Measurements from ENCODE around the gene ENKUR.
"Not testable (repeated sequence)": the region's sequence is repeated elsewhere in the genome, so short reads cannot be mapped to it uniquely, and the experiment has no call there.

Gene ENKUR

DNA sequence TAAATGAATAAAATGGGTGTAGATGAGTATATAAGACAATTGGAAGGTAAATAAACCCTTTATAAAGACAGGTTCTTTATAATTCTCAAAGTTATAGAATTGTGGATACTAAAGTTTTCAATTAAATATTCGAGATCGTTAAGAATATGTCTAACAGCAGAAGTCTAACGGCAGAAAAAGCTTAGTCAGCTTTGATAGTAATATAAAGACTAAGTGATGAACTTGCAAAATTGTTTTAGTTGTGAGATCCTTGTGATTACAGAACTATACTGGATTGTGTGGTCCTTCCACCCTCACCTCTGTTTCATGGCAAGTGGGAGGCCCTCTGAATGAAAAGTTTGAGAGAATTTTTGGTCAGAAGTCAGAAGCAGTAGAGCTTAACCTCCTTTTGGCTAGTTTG is 2.7 kb upstream of the ENKUR start:
- no peak for DNase-seq

DNA sequence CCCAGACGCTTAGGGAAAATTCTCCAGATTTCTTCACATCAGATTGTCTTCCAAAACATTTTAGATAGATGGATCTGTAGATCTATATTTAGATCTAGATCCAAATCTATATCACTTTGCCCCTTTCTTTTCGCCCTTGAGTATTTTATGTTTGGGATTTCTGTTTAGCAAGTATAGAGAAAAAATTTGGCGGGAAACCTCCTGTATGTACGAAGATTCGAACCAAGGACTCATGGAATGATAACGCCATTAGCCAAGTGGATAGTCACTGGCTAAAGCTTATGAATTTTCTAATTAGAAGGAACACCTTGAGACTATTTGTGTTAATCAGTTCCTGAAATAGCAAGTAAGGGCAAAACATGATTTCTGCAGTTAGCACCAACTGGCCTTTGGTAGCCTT is 1.7 kb upstream of the ENKUR start:
- DNase-seq = no peak

DNA sequence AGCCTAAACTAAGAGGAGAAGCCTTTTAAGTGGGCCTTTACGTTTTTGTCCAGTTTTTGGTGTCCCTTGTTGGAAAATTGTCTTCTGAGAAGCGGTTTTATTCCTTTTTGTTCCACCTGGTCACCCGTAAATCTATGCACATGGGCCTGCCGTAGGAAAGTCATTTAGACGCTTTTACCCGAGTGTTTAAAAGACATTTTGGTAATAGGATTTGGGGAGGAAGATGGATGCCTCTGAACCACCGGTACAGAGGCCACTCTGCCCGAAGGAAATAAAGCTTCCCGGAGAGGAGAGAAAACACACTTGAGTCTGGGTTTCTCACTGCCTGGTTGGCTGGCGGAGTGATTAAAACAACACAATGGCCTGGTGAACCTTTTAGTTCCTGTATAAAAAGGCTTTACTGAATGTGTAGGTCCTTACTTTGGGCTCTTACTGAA is 1.2 kb upstream of the ENKUR start:
- no peak for DNase-seq

DNA sequence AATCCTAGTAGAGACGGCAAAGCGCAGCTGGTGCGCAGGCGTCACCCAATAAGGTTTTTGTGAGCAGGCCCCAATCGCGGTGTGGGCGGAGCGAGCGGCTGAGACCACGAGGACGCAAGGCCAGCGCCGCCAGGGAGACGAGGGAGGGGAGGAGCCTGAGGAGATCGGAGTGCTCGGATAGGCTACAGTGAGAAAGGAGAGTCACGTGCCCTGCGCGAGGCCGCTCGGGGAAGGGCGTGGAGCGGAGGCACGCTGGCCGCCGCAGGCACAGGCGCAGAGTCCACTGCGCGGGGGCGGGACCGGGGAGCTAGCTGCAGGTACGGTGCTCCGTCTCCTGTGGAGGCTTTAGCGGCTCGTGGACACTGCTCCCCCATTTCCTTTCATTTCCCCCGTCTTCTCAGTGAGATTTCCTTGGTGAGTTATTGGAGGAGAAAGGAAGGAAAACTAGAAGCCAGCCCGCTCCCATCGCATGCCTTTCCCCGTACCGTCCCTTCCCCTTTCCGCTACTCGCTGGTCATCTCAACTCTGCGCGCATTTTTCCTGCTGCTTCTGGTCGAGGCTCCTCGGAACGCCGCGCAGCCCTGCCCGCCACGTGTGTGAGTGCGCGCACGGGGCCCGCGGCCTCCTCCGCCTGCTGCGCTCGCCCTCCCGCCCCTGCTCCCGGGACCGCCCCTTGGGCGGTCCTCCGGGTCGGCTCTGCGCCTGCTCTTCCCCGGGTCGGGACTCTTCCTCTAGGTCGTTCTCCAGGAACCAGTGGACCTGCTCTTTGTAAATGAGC is 607 bp upstream of the ENKUR start, which contains the start of gene THNSL1:
Gene THNSL1 (plus strand): TSS at position 237 of the 778 bp plus-strand sequence. CDS start 6,612 bp downstream, outside the sequence.
- DNase-seq = peak; percentile 95 to 98 (median 96)

DNA sequence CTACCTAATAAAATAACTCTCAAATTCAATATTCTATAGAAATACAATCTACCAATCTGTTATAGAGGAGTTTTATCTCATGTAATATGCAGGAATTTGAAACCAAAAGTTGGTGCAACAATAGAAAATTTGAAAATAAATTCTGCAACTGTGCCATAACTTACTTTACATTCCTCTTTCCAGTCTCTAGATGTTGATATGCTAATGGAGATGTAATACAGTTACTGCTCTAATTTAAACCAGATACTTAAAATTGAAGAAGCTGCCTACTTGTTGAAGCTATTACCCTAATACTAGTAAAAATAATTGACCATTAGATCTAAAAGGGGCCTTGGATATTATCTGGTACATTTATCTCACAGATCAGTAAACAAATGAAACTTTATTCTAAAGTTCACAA is 1.4 kb downstream of the ENKUR start:
- no peak for DNase-seq

DNA sequence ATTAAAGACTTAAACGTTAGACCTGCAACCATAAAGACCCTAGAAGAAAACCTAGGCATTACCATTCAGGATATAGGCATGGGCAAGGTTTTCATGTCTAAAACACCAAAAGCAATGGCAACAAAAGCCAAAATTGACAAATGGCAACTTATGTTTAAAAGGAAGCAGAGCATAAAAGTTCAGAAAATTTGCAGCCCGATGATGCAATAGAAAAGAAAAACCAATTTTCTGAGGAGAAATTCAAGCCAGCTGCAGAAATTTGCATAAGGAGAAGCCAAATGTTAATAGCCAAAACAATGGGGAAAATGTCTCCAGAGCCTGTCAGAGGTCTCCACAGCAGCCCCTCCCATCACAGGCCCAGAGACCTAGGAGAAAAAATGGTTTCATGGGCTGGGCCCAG is 4.4 kb downstream of the ENKUR start:
- not testable (repeated sequence) for DNase-seq

DNA sequence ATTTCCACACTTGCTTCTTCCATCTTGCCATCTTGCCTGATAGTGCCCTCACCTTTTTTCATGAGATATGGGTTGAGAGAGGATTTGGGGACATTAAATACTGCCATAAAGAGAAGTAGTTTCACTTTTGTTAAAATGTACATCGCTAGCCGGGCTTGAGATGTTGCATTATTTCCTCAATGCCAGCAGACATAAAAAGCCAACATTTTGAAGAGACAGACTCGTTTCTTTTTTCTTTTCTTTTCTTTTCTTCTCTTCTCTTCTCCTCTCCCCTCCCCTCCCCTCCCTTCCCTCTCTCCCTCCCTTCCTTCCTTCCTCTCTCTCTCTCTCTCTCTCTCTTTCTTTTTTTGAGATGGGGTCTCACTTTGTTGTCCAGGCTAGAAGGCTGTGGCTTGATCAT is 17.9 kb downstream of the ENKUR start:
- no peak for DNase-seq

DNA sequence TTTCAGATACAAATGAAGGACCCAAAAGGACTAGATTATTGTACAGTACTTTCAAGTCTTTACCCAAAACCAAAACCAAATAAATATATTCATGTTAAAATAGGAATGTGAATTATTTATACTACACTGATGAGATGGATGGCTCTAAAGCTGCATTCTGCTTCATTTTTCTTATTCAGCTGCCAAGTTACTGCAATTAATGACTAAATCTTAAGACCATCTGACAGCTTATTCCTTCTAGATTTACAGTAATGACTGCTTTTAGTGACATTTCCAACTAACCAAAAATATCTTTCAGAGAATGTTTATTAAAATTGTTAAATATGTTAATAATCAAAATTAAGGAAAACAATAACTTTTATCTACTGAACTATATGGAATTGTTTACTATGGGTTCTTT is 20.9 kb downstream of the ENKUR start:
- no peak for DNase-seq

DNA sequence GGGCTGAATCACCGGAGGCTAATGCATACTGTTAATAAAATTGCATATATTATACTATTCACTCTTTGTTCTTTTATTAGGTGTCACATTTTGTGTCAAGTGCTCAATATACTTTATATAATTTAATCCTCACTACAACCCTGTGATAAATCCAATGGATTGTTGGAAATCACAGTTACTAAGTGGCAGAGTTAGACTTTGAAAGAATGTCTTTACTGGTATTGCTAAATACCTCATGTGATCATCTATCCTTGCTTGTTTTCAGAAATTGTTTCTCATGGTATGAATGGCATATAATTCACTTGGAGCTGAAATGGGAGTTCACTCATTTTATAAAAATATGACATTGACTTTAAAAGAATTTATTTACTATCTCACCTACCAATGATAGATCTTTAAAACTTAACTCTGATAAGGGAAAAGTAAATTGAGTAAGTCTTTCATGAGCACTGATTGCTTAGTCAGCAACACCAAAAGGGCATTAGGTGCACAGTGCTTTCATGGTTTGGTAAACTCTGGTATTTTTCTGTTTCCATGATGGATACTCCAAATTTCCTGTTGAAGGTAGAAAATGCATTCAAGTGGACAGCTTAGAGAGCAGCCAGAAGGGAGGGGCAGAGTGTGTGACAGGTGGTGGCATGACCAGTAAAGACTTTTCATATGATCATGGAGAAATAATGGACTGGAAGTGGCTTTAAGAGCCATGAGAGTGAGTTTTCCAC is 22.6 kb downstream of the ENKUR start:
- DNase-seq = no peak

DNA sequence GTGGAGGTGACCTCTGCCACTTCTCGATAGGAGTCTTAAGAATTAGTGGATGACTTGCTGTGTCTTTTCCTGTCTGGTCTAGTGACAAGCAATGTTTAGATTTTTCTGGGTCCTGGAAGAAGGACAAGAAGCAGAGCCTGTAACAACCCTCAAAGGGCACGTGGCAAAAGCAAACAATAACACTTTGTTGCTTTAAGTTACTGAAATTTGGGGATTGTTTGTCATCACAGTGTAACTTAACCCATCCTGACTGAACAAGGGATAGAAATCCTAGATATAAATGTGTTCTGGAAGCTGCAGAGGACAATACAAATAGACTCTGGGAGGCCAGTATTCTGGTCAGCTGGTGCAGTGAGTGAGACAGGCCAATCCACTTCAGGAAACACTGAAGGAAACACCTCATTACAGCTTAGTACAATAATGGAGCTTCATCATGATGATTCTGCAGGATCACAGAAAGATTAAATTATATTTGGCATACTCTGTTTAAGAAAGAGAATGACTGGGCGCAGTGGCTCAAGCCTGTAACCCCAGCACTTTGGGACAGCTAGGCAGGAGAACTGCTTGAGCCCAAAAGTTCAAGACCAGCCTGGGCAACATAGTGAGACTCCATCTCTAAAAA is 23.3 kb downstream of the ENKUR start:
- DNase-seq = no peak

DNA sequence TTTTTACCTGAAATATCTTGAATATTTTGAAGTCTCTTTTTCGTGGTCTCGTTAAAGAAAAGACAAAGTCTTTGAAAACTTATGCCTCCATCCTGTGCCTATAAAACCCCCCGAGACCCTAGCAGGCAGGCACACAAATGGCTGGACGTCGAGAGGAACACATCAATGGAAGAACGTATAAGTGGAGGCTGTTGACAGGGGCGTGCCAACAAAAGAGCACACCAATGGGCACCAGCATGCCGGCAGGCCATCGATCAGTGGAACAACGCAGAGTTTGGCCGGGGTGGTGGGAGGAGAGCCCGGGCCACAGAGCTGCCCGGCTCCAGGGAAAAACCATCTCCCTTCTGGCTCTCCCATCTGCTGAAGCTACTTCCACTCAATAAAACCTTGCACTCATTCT is 24.7 kb downstream of the ENKUR start:
- DNase-seq = no peak

DNA sequence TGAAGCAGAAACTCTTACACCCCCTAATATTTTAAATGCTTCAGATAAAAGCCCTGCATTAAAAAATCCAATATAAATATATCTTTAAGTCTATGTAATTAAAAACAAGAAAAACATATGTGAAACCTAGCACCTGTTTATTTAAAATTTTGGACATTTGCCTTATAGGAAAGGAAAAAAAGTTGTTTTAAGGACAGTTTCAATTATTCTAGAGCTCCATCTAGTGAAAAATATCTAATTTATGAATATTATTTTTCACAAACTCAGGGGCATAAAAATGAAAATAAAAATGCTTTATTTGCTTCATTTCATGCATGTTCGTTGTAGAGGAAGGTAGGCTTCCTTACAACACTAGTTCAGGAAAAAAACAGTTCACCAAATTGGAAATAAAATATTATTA is 26.1 kb downstream of the ENKUR start:
- DNase-seq = no peak

DNA sequence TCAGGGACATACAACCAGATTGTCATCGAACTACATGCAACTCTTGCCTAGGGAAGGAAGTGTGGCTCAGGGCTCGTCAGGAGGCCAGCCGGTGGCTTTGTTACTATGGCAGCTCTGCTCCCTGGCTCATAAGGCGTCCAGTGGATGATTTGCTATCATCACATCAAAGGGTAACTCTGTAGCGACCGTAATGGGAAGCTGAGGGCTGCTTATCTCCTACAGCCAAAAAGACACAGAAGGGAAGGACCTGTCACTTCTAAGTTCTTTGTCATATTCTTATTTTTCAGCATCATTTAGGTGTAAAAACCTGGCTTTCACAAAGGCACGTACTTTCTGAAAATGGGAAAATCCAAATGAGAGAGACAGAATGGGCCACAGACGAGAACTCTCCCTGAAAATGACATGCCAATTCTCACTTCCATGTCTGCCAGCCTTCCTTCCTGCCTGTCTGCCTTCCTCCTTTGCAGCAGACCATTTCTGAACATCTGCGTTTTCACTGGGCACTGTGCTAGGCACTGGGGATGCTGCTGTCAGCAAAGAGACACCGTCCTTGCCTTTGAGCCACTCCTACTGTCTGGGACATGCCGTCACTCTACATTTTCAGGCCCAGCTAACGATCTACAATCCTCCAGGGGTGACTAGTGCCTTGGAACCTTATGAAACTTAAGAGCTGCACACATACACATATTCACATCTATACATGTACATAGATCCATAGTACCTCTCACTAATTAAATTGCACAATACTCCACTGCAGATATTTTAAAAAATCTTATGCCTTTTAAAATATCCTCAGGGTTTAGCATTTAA is 26.9 kb downstream of the ENKUR start:
- no peak for DNase-seq

DNA sequence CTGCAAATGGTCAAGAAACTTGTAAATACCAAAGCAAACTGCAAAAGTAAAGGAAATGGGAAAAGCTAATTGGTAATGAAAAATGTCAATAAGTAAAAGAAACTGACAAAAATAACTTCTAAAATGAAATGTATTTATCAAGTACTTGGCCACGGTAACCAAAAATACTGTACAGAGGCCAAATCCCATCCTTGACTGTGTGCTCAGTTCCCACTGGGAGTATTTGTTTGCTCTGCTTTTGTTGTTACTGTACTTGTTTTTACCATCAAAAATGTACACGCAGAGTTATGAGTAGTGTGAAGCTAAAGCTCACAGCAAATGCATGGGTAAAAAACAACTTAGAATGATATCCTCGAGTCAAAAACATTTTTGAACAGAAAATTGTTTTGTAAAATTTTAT is 31.1 kb downstream of the ENKUR start:
- DNase-seq = no peak

DNA sequence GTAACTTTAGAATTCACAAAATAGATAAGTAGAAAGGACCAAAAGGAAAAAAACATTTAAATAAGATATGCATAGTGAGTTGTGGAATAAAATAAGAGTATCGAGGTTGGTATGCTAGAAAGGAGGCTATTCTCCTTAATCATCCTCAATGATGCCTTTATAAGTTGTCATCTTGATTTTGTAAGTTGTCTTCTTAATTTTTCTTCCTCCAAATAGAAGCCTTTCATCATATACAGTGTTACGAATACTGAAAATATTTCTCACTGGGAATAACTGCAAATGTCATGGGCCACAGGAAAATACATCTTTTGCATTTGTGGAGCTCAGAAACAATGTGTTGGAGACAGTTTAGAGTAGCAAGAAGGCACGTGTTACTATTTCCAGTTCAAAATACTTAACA is 32.0 kb downstream of the ENKUR start:
- DNase-seq = no peak

DNA sequence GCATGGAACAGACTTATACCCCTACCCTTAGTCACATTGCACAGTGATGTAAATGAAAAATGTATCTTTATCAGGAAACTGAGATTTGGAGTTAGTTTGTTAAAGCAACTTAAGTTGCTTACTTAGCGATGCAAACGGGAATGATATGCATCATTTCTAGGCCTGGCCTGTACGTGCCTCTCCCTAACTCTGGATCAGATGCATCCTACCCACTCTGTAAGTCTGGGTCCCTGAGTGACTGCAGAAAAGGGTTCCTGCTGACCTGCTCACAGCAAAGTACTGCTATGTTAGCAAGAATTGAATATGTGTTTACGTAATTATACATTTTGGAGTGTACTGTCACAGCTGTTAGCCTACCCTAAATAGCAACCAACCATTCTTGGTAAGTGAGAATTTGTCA is 32.8 kb downstream of the ENKUR start:
- DNase-seq = no peak

DNA sequence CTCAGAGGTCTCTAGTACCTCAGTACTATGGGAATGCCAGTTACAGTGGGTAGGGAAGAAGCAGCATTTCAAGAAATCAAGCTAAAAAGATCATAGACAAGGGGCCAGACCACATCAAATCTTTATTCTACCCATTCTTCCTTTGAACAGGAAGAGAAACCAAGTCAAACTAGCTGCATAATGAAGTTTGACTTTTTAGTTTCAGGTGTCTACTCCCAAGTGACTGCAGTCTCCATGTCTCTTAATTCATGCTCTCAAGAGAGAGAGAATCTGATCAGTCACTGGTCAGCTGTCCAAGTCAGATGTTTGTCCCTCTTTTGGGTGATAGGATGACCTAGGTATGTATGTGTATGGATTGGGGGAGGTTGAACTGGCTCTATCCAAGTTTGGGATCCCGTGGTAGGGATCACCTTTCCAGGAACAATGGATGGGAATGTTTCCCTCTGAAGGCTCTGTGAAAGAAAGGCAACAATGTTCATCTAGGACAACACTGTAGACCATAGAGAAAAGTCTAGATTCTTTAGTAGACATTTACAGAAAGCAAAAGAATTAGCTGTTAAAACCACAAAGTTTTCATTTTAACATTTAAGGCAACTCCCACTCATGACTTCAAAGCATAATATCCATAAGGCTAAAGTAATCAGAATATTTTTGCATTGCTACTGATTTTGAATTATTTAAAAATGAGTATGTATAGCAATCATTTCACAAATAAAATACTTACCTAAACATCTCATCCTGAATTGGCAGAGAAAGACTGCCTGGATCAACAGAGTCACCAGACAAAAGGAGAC is 33.4 kb downstream of the ENKUR start:
- no peak for DNase-seq

DNA sequence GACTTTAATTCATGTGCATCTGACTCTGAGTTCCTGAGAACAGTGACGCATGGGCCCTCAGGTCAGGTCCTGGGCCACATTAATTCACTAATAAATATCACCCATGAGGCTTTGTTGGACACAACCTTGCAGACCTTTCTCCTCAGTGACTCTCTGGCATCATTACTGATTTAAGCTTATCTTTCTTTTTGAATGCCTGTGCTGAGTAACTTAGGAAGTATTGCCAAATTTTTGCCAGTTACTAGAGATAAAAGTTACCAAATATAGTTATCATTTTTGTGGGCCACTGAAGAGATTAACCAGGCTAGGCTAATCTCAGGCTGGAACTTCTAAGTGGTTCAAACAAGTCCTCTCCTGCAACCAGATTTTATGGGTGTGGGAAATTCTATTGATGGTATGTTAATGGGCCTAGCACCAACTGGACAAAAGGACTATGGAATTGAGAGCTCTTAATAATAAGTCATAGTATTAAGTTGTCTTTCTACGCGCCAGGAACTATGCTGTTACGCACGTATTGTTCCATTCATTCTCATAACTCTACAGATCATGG is 34.7 kb downstream of the ENKUR start:
- DNase-seq = no peak

DNA sequence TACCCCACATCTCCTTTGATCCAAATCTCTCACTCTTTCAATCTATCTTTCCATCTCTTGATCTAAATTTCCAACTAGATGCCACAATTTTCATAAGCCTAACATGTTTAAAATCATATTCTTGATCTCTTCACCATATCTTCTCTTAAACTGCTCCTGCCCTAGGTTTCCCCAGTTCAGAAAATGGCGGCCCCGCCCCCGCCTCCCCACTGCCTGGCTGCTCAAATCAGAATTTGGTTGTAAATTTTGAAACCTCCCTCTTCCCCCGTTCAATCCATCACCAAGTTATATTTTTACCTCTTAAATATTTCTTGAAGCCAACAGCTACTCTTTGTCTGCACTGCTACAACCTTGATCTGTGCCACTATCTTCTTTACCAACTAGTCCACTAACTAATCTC is 36.3 kb downstream of the ENKUR start:
- no peak for DNase-seq

DNA sequence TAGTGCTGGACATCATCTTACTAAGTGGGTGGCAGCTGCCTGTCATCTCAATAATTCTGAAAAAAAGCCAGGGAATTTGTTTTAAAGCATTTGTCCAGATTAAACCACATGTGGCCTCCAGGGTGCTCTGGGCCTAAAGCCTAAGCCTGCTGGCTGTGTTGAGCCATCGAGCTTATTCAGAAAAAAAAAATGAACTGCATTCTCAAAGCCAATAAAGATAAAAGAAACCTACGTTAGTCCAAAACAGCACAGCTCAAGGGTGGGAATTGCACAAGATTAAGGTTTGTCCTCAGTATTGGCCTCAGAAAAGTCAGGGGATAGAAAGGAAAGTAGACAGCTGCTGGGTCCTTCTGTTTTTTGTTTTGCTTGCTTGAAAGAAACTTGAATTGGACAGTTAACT is 41.0 kb downstream of the ENKUR start:
- DNase-seq = no peak

DNA sequence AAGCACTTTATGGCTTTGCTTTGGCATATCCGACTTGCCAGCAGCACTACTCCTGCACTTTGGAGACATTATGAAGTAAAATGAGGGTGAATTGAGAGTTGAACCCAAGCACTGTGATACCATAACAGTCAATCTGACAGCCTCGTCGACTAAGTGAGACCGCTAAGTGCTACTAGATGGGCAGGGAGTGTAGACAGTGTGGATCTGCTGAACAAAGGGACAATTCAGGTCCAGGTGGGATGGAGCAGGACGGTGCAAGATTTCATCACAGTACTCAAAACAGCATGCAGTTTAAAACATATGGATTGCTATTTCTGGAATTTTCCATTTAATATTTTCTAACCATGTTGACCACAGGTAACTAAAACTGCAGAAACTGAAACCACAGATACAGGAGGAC is 42.8 kb downstream of the ENKUR start:
- DNase-seq = no peak

DNA sequence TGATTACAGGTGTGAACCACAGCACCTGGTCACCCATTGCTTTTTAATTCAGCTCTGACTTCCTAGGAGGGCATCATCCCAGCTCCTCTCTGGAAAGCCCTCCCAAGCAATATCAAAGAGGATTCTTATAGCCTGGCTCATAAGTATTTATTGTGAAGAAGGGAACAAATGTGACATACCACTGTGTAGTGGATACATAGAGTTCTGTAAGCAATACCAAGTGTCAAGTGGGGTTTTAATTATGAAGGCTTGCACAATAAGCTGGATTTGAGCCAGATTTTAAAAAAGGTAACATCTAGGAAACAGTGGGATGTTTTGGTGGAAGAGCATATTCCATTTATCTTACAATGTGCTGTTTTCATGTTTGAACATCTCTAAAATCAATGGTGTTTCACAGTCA is 44.6 kb downstream of the ENKUR start:
- DNase-seq = no peak

All from T-helper 1 cell (primary cell).